Forelimb muscle (tissue), 1 donor: ENCODE results near the gene TMEM150B. TPM values are rescaled to one million over a fixed set of nuclear protein-coding genes. Genes with fewer than 3 reads are reported as not detected.

Source experiments
- DNase-seq: peaks from one replicate; pipeline ENCODE4 v3.0.0-alpha.2; 2013; ENCODE audit warnings: low read depth
- polyA plus RNA-seq: library from polyadenylated mRNA; unstranded; fragments of 120-200 nt; gene quantifications from one replicate; pipeline ENCODE4 v1.2.1, GENCODE V29; 2013; ENCODE audit not compliant: insufficient read length

The TMEM150B gene
- polyA plus RNA-seq, result 1.00 TPM

GRCh38 chr19:55325172-55325571, at the start of gene TMEM150B:
TSS of gene TMEM150B (minus strand) at chr19:55325341. CDS start at chr19:55321036, 4,305 bp downstream.
- no peak for DNase-seq

GRCh38 chr19:55373993-55374757, 49.0 kb upstream of the TMEM150B start:
- no peak for DNase-seq

GRCh38 chr19:55373306-55373992, 48.3 kb upstream of the TMEM150B start:
- DNase-seq, result no peak

- DNase-seq, result no peak
Measured at GRCh38 chr19:55372316-55373081, 47.4 kb upstream of the TMEM150B start.

GRCh38 chr19:55370305-55370988, 45.3 kb upstream of the TMEM150B start, which contains the start of gene IL11:
TSS of gene IL11 (minus strand) at chr19:55370463. CDS start at chr19:55370310, 153 bp downstream.
- DNase-seq, result no peak

- DNase-seq, result no peak
Measured at GRCh38 chr19:55369653-55370304, 44.6 kb upstream of the TMEM150B start.

- no peak for DNase-seq
Measured at GRCh38 chr19:55368701-55369563, 43.8 kb upstream of the TMEM150B start.

- DNase-seq, result no peak
Measured at GRCh38 chr19:55368106-55368505, 43.0 kb upstream of the TMEM150B start.

- no peak for DNase-seq
Measured at GRCh38 chr19:55366790-55367189, 41.6 kb upstream of the TMEM150B start.

- DNase-seq, result no peak
Measured at GRCh38 chr19:55365964-55366363, 40.8 kb upstream of the TMEM150B start.

- DNase-seq, result no peak
Measured at GRCh38 chr19:55365245-55365644, 40.1 kb upstream of the TMEM150B start.

- DNase-seq, result no peak
Measured at GRCh38 chr19:55362990-55363716, 38.0 kb upstream of the TMEM150B start, which contains the start of gene GARIN5B. TSS of gene GARIN5B (minus strand) at chr19:55363260. CDS start at chr19:55363066, 194 bp downstream.

- DNase-seq, result no peak
Measured at GRCh38 chr19:55362174-55362989, 37.2 kb upstream of the TMEM150B start.

GRCh38 chr19:55360902-55361301, 35.8 kb upstream of the TMEM150B start:
- no peak for DNase-seq

GRCh38 chr19:55358943-55359908, 34.1 kb upstream of the TMEM150B start:
- DNase-seq, result no peak

- no peak for DNase-seq
Measured at GRCh38 chr19:55358493-55358892, 33.4 kb upstream of the TMEM150B start.

GRCh38 chr19:55355213-55355821, 30.2 kb upstream of the TMEM150B start:
- DNase-seq, result no peak
